ACC112 (cell line): ENCODE measurements around the gene TNFRSF8.
"Not testable (repeated sequence)": the region's sequence is repeated elsewhere in the genome, so short reads cannot be mapped to it uniquely, and the experiment has no call there.

Experiments used
- H2AFZ ChIP-seq: fragments of 200-600 bp; sonication (generic); one replicate; pipeline ENCODE4 v1.6.0; 2017; ENCODE audit warnings: antibody characterized with exemption, low read length; ENCODE audit not compliant: unreplicated experiment
- H3K27ac ChIP-seq: fragments of 200-600 bp; sonication (generic); 2 replicates; pipeline ENCODE4 v1.5.1; 2014; ENCODE audit warnings: low read depth, mild to moderate bottlenecking, antibody characterized with exemption, low read length, moderate library complexity
- H3K27me3 ChIP-seq: fragments of 200-600 bp; sonication (generic); 2 replicates; pipeline ENCODE4 v1.6.1; 2014; ENCODE audit warnings: mild to moderate bottlenecking, antibody characterized with exemption, low read length, moderate library complexity, mixed read lengths; ENCODE audit not compliant: insufficient read depth
- H3K36me3 ChIP-seq: fragments of 200-600 bp; sonication (generic); 2 replicates; pipeline ENCODE4 v1.6.1; 2016; ENCODE audit warnings: mild to moderate bottlenecking, antibody characterized with exemption, low read length, moderate library complexity, mixed read lengths; ENCODE audit not compliant: insufficient read depth
- H3K4me1 ChIP-seq: fragments of 200-600 bp; sonication (generic); one replicate; pipeline ENCODE4 v1.6.1; 2016; ENCODE audit warnings: low read length, mixed read lengths; ENCODE audit not compliant: insufficient read depth, unreplicated experiment, control insufficient read depth
- H3K4me3 ChIP-seq: fragments of 200-600 bp; sonication (generic); 2 replicates; pipeline ENCODE4 v1.5.1; 2014; ENCODE audit warnings: mild to moderate bottlenecking, low read depth, low read length
- H3K79me2 ChIP-seq: fragments of 200-600 bp; sonication (generic); one replicate; pipeline ENCODE4 v1.6.0; 2016; ENCODE audit warnings: low read length; ENCODE audit not compliant: control insufficient read depth, unreplicated experiment, insufficient read depth

Gene TNFRSF8

GRCh38 chr1:12106861-12107260, 43.8 kb downstream of the TNFRSF8 start:
- not testable (repeated sequence) for H3K36me3 ChIP-seq, H2AFZ ChIP-seq, H3K27me3 ChIP-seq, H3K4me3 ChIP-seq, H3K27ac ChIP-seq, H3K4me1 ChIP-seq, H3K79me2 ChIP-seq

- H3K4me1 ChIP-seq, result peaks cover 3% of the 10 kb centered on the region
- H2AFZ ChIP-seq, result no peak overlapping the region
- no peaks in the 10 kb centered on the region for H3K36me3 ChIP-seq
- no peak overlapping the region for H3K4me3 ChIP-seq
- no peaks in the 10 kb centered on the region for H3K27me3 ChIP-seq
- no peak overlapping the region for H3K27ac ChIP-seq
- no peaks in the 10 kb centered on the region for H3K79me2 ChIP-seq
Measured at GRCh38 chr1:12107718-12108117, 44.6 kb downstream of the TNFRSF8 start.

- Histone ChIP-seq H3K4me1 (peaks cover 9% of the 10 kb centered on the region), H2AFZ (no peak overlapping the region), H3K27me3 (no peaks in the 10 kb centered on the region), H3K36me3 (no peaks in the 10 kb centered on the region), H3K79me2 (no peaks in the 10 kb centered on the region), H3K27ac (no peak overlapping the region), H3K4me3 (no peak overlapping the region)
Measured at GRCh38 chr1:12109901-12110300, 46.8 kb downstream of the TNFRSF8 start.

GRCh38 chr1:12111741-12112140, 48.6 kb downstream of the TNFRSF8 start:
- H3K4me1 ChIP-seq, result peaks cover 9% of the 10 kb centered on the region
- no peak overlapping the region for H3K4me3 ChIP-seq
- no peaks in the 10 kb centered on the region for H3K27me3 ChIP-seq
- H2AFZ ChIP-seq, result no peak overlapping the region
- H3K36me3 ChIP-seq, result no peaks in the 10 kb centered on the region
- H3K79me2 ChIP-seq, result no peaks in the 10 kb centered on the region
- no peak overlapping the region for H3K27ac ChIP-seq

- no peak overlapping the region for H3K27ac ChIP-seq
- H3K79me2 ChIP-seq, result no peaks in the 10 kb centered on the region
- H3K36me3 ChIP-seq, result no peaks in the 10 kb centered on the region
- H3K4me1 ChIP-seq, result peaks cover 9% of the 10 kb centered on the region
- H3K4me3 ChIP-seq, result no peak overlapping the region
- H3K27me3 ChIP-seq, result no peaks in the 10 kb centered on the region
- no peak overlapping the region for H2AFZ ChIP-seq
Measured at GRCh38 chr1:12112711-12113161, 49.6 kb downstream of the TNFRSF8 start.

- no peak overlapping the region for H3K4me3 ChIP-seq
- H3K36me3 ChIP-seq, result no peaks in the 10 kb centered on the region
- peaks cover 9% of the 10 kb centered on the region for H3K4me1 ChIP-seq
- H3K27ac ChIP-seq, result no peak overlapping the region
- H2AFZ ChIP-seq, result peak overlapping the region; percentile 22
- H3K79me2 ChIP-seq, result no peaks in the 10 kb centered on the region
- H3K27me3 ChIP-seq, result no peaks in the 10 kb centered on the region
Measured at GRCh38 chr1:12113433-12114339, 50.6 kb downstream of the TNFRSF8 start.

- Histone ChIP-seq H3K4me1 (peaks cover 9% of the 10 kb centered on the region), H3K4me3 (no peak overlapping the region), H3K79me2 (no peaks in the 10 kb centered on the region), H3K27me3 (no peaks in the 10 kb centered on the region), H3K36me3 (no peaks in the 10 kb centered on the region), H2AFZ (no peak overlapping the region), H3K27ac (no peak overlapping the region)
Measured at GRCh38 chr1:12114340-12114683, 51.2 kb downstream of the TNFRSF8 start.

- Histone ChIP-seq H3K36me3 (no peaks in the 10 kb centered on the region), H3K27ac (no peak overlapping the region), H2AFZ (no peak overlapping the region), H3K27me3 (no peaks in the 10 kb centered on the region), H3K4me3 (no peak overlapping the region), H3K4me1 (peaks cover 9% of the 10 kb centered on the region), H3K79me2 (no peaks in the 10 kb centered on the region)
Measured at GRCh38 chr1:12114916-12115315, 51.8 kb downstream of the TNFRSF8 start.

- Histone ChIP-seq H3K27ac (no peak overlapping the region), H2AFZ (no peak overlapping the region), H3K4me1 (peaks cover 4% of the 10 kb centered on the region)
Measured at GRCh38 chr1:12121212-12122003, 58.3 kb downstream of the TNFRSF8 start.

GRCh38 chr1:12123172-12123571, 60.1 kb downstream of the TNFRSF8 start:
- no peak overlapping the region for H2AFZ ChIP-seq
- no peak overlapping the region for H3K4me3 ChIP-seq
- no peak overlapping the region for H3K27ac ChIP-seq
- no peaks in the 10 kb centered on the region for H3K27me3 ChIP-seq
- H3K79me2 ChIP-seq, result no peaks in the 10 kb centered on the region
- H3K36me3 ChIP-seq, result no peaks in the 10 kb centered on the region
- H3K4me1 ChIP-seq, result peaks cover 4% of the 10 kb centered on the region

More at GRCh38 chr1:12121212-12122003, 58.3 kb downstream of the TNFRSF8 start:
- Histone ChIP-seq H3K79me2 (no peaks in the 10 kb centered on the region), H3K4me3 (no peak overlapping the region), H3K27me3 (no peaks in the 10 kb centered on the region), H3K36me3 (no peaks in the 10 kb centered on the region)
